Neural cell (in vitro differentiated cells): ENCODE results near the gene SH2D1A. TPM values are rescaled to one million over a fixed set of nuclear protein-coding genes. Genes with fewer than 3 reads are reported as not detected.

ENCODE experiments used
- H2AFZ ChIP-seq: fragments of 200-600, 300-800 bp; sonication (generic), shearing (Covaris generic); 2 replicates; pipeline ENCODE4 v1.6.0; 2014; ENCODE audit warnings: low read depth, mild to moderate bottlenecking, antibody characterized with exemption, low read length, moderate library complexity
- H3F3A ChIP-seq: fragments of 200-600 bp; shearing (Covaris generic); 2 replicates; pipeline ENCODE4 v1.6.1; 2016; ENCODE audit warnings: mild to moderate bottlenecking, moderate library complexity, mixed read lengths, antibody characterized with exemption, low read length; ENCODE audit not compliant: insufficient read depth, poor library complexity, severe bottlenecking
- H3K27ac ChIP-seq: fragments of 200-600, 300-800 bp; sonication (generic), shearing (Covaris generic); 2 replicates; pipeline ENCODE4 v1.5.1; 2014; ENCODE audit warnings: mild to moderate bottlenecking, low read length, moderate library complexity
- H3K27me3 ChIP-seq: fragments of 300-800, 200-600 bp; sonication (generic), shearing (Covaris generic); 2 replicates; pipeline ENCODE4 v1.6.0; 2014; ENCODE audit warnings: mild to moderate bottlenecking, low read depth, low read length, moderate library complexity; ENCODE audit not compliant: insufficient read depth
- H3K36me3 ChIP-seq: fragments of 300-800, 200-600 bp; sonication (generic), shearing (Covaris generic); 2 replicates; pipeline ENCODE4 v1.5.1; 2014; ENCODE audit warnings: mild to moderate bottlenecking, antibody characterized with exemption, low read length, moderate library complexity; ENCODE audit not compliant: insufficient read depth
- H3K4me2 ChIP-seq: fragments of 300-800, 200-600 bp; sonication (generic), shearing (Covaris generic); 2 replicates; pipeline ENCODE4 v1.6.0; 2014; ENCODE audit warnings: mild to moderate bottlenecking, low read length
- H3K4me3 ChIP-seq: fragments of 300-800, 200-600 bp; sonication (generic), shearing (Covaris generic); 2 replicates; pipeline ENCODE4 v1.5.1; 2014; ENCODE audit warnings: mild to moderate bottlenecking, low read length, moderate library complexity
- H3K79me2 ChIP-seq: fragments of 200-600 bp; shearing (Covaris generic); replicated peaks from 2 replicates; pipeline ENCODE4 v1.6.0; 2014; ENCODE audit warnings: mild to moderate bottlenecking, low read length, moderate library complexity; ENCODE audit not compliant: insufficient read depth
- H3K9ac ChIP-seq: fragments of 300-800, 200-600 bp; sonication (generic), shearing (Covaris generic); 2 replicates; pipeline ENCODE4 v1.6.1; 2016; ENCODE audit warnings: mild to moderate bottlenecking, low read length, mixed read lengths
- H3K9me2 ChIP-seq: fragments of 200-600 bp; shearing (Covaris generic); 2 replicates; pipeline ENCODE4 v1.6.1; 2016; ENCODE audit warnings: mild to moderate bottlenecking, low read length, mixed read lengths; ENCODE audit not compliant: insufficient read depth
- H3K9me3 ChIP-seq: fragments of 200-600, 300-800 bp; sonication (generic), shearing (Covaris generic); 2 replicates; pipeline ENCODE4 v1.6.1; 2016; ENCODE audit warnings: mild to moderate bottlenecking, mixed run types, low read length, moderate library complexity, mixed read lengths
- H4K20me1 ChIP-seq: fragments of 200-600 bp; shearing (Covaris generic); 2 replicates; pipeline ENCODE4 v1.6.1; 2016; ENCODE audit warnings: mild to moderate bottlenecking, mixed run types; ENCODE audit not compliant: insufficient read depth
- CTCF ChIP-seq: fragments of 450-650 bp; IDR thresholded peaks from 2 replicates; pipeline ENCODE4 v1.5.1; 2014; ENCODE audit warnings: antibody characterized with exemption, mild to moderate bottlenecking, moderate library complexity; ENCODE audit not compliant: poor library complexity, severe bottlenecking
- EP300 ChIP-seq: fragments of 450-650 bp; conservative IDR thresholded peaks from 2 replicates; pipeline ENCODE4 v1.6.1; 2014; ENCODE audit warnings: antibody characterized with exemption, mild to moderate bottlenecking, moderate library complexity; ENCODE audit not compliant: poor library complexity, severe bottlenecking
- EZH2 ChIP-seq: fragments of 200-600, 300-800 bp; shearing (Covaris generic), sonication (generic); IDR thresholded peaks from 2 replicates; pipeline ENCODE4 v1.6.1; 2014; ENCODE audit warnings: antibody characterized with exemption, low read length, borderline replicate concordance, mild to moderate bottlenecking; ENCODE audit not compliant: insufficient read depth, poor library complexity, severe bottlenecking
- MXI1 ChIP-seq: fragments of 450-650 bp; conservative IDR thresholded peaks from 2 replicates; pipeline ENCODE4 v1.6.1; 2014; ENCODE audit warnings: antibody characterized with exemption, mild to moderate bottlenecking; ENCODE audit not compliant: poor library complexity, severe bottlenecking
- POLR2AphosphoS5 ChIP-seq: IDR thresholded peaks from 2 replicates; pipeline ENCODE4 v1.6.1; 2012
- RAD21 ChIP-seq: fragments of 450-650 bp; conservative IDR thresholded peaks from 2 replicates; pipeline ENCODE4 v1.6.1; 2014; ENCODE audit warnings: antibody characterized with exemption, mild to moderate bottlenecking, moderate library complexity
- REST ChIP-seq: IDR thresholded peaks from 2 replicates; pipeline ENCODE4 v1.6.1; 2012; ENCODE audit warnings: borderline replicate concordance
- SMC3 ChIP-seq: fragments of 450-650 bp; conservative IDR thresholded peaks from 2 replicates; pipeline ENCODE4 v1.6.1; 2014; ENCODE audit warnings: antibody characterized with exemption, mild to moderate bottlenecking, moderate library complexity; ENCODE audit not compliant: poor library complexity
- TAF1 ChIP-seq: IDR thresholded peaks from 2 replicates; pipeline ENCODE4 v1.6.1; 2012; ENCODE audit warnings: low read depth
- polyA plus RNA-seq: library from polyadenylated mRNA; depleted of rRNA; stranded (reverse); fragments of >200 nt; gene quantifications from 2 replicates; pipeline ENCODE4 v1.2.3, GENCODE V29; 2014

Gene SH2D1A
- polyA plus RNA-seq, 1 donor from 2014 or later: not detected

- Histone ChIP-seq H3K36me3 (no peaks in the 10 kb centered on the region), H2AFZ (no peak overlapping the region), H3F3A (no peaks in the 10 kb centered on the region)
Measured at GRCh38 chrX:124413244-124413643, 66.9 kb downstream of the SH2D1A start.

GRCh38 chrX:124414281-124414680 is 67.9 kb downstream of the SH2D1A start:
- TF ChIP-seq RAD21: no peak
- no peak overlapping the region for H2AFZ ChIP-seq
- no peak overlapping the region for H3K4me3 ChIP-seq
- H3K4me2 ChIP-seq: no peak overlapping the region
- no peak overlapping the region for H3K9ac ChIP-seq
- no peaks in the 10 kb centered on the region for H3K79me2 ChIP-seq
- no peaks in the 10 kb centered on the region for H3F3A ChIP-seq
- no peak overlapping the region for H3K27ac ChIP-seq
- no peaks in the 10 kb centered on the region for H3K9me3 ChIP-seq
- H3K9me2 ChIP-seq: no peaks in the 10 kb centered on the region
- no peaks in the 10 kb centered on the region for H3K27me3 ChIP-seq
- no peaks in the 10 kb centered on the region for H3K36me3 ChIP-seq
- H4K20me1 ChIP-seq: no peaks in the 10 kb centered on the region

More at GRCh38 chrX:124413244-124413643, 66.9 kb downstream of the SH2D1A start:
- no peaks in the 10 kb centered on the region for H3K9me3 ChIP-seq
- no peaks in the 10 kb centered on the region for H4K20me1 ChIP-seq
- no peak overlapping the region for H3K4me3 ChIP-seq
- TF ChIP-seq CTCF (no peak), SMC3 (no peak)
- H3K79me2 ChIP-seq: no peaks in the 10 kb centered on the region
- no peaks in the 10 kb centered on the region for H3K27me3 ChIP-seq
- H3K4me2 ChIP-seq: no peak overlapping the region
- H3K9ac ChIP-seq: no peak overlapping the region
- no peaks in the 10 kb centered on the region for H3K9me2 ChIP-seq
- H3K27ac ChIP-seq: no peak overlapping the region

- Histone ChIP-seq H4K20me1 (no peaks in the 10 kb centered on the region), H3K27ac (no peak overlapping the region), H3K9me3 (no peaks in the 10 kb centered on the region), H3K36me3 (no peaks in the 10 kb centered on the region), H3K79me2 (no peaks in the 10 kb centered on the region), H3F3A (no peaks in the 10 kb centered on the region), H3K9me2 (no peaks in the 10 kb centered on the region), H3K9ac (no peak overlapping the region), H3K4me3 (no peak overlapping the region), H3K4me2 (no peak overlapping the region), H3K27me3 (no peaks in the 10 kb centered on the region), H2AFZ (no peak overlapping the region)
- no peak for TF ChIP-seq RAD21
- no peak for TF ChIP-seq EP300
- no peak for TF ChIP-seq CTCF
- no peak for TF ChIP-seq EZH2
- no peak for TF ChIP-seq REST
- no peak for TF ChIP-seq TAF1
- TF ChIP-seq SMC3: no peak
- no peak for TF ChIP-seq POLR2AphosphoS5
- TF ChIP-seq MXI1: no peak
Measured at GRCh38 chrX:124415115-124415800, 68.9 kb downstream of the SH2D1A start.
